Raji (cell line): ENCODE measurements around the gene SCN9A.

Experiments used
- POLR2A ChIP-seq: IDR thresholded peaks from 2 replicates; pipeline ENCODE4 v1.6.1; 2011; ENCODE audit warnings: low read depth, low read length, control low read depth; ENCODE audit not compliant: insufficient read depth

Gene SCN9A

GRCh38 chr2:166385313-166385712, 9.6 kb upstream of the SCN9A start:
- no peak for TF ChIP-seq POLR2A

GRCh38 chr2:166384774-166385173, 9.0 kb upstream of the SCN9A start:
- no peak for TF ChIP-seq POLR2A

GRCh38 chr2:166382448-166382847, 6.7 kb upstream of the SCN9A start:
- TF ChIP-seq POLR2A = no peak

- no peak for TF ChIP-seq POLR2A
Observed at GRCh38 chr2:166380615-166381014, 4.9 kb upstream of the SCN9A start.

- no peak for TF ChIP-seq POLR2A
Observed at GRCh38 chr2:166376873-166377272, 1.1 kb upstream of the SCN9A start.

GRCh38 chr2:166376488-166376828, 714 bp upstream of the SCN9A start:
- no peak for TF ChIP-seq POLR2A

- TF ChIP-seq POLR2A = no peak
Observed at GRCh38 chr2:166375195-166375735, 479 bp downstream of the SCN9A start.

GRCh38 chr2:166373951-166374350, 1.8 kb downstream of the SCN9A start:
- no peak for TF ChIP-seq POLR2A

- no peak for TF ChIP-seq POLR2A
Observed at GRCh38 chr2:166373539-166373938, 2.2 kb downstream of the SCN9A start.

- TF ChIP-seq POLR2A = no peak
Observed at GRCh38 chr2:166373105-166373504, 2.6 kb downstream of the SCN9A start.

GRCh38 chr2:166372046-166372445, 3.7 kb downstream of the SCN9A start:
- TF ChIP-seq POLR2A = no peak

GRCh38 chr2:166365803-166366420, 9.8 kb downstream of the SCN9A start:
- TF ChIP-seq POLR2A = no peak

- no peak for TF ChIP-seq POLR2A
Observed at GRCh38 chr2:166365239-166365638, 10.5 kb downstream of the SCN9A start.

GRCh38 chr2:166364476-166365161, 11.1 kb downstream of the SCN9A start:
- no peak for TF ChIP-seq POLR2A

- TF ChIP-seq POLR2A = no peak
Observed at GRCh38 chr2:166361351-166362153, 14.2 kb downstream of the SCN9A start.

- no peak for TF ChIP-seq POLR2A
Observed at GRCh38 chr2:166360906-166361305, 14.8 kb downstream of the SCN9A start.
